GM13976 (cell line): Measurements from ENCODE around the gene PTCSC3.

Experiments used
- DNase-seq: peaks from one replicate; pipeline ENCODE4 v3.0.0; 2012; ENCODE audit warnings: low spot score
- in situ Hi-C: fragments of 300-500 bp; cut with MboI; formaldehyde crosslinking; loops from one replicate; pipeline ENCODE4 v1.12.0; 2022; ENCODE audit warnings: low sequenced_read_pairs, mixed read lengths, inconsistent platforms; ENCODE audit not compliant: unreplicated experiment
- TF ChIP-seq, protein P1 (sequence below): IDR thresholded peaks from 2 replicates; pipeline ENCODE4 v1.5.1; 2012; ENCODE audit warnings: borderline replicate concordance, mild to moderate bottlenecking; ENCODE audit not compliant: insufficient read depth; ENCODE audit errors: extremely low read depth, missing control alignments, control extremely low read depth

Gene PTCSC3

DNA sequence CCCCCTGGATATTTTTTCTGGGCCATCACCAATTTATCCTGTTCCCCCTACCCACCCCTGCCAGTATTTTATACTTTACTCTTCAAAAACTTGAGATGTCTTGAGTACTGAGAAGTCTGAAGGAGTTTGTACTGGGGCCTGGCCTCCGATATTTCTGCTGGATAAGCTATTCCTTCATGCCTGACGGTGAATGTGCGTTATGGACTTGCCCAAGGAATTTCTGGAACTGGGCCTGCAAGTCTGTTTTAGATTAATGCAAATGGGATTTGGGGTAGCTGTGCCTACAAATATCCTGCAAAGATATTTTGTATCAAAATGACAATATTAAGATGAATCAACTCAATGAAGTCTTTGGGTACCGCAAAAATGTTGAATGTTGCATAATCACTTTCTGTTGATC, at the start of gene PTCSC3:
Gene PTCSC3, minus strand, starts transcription at position 199 of the 400 bp plus-strand sequence.
- no peak for DNase-seq
- TF ChIP-seq, protein P1, sequence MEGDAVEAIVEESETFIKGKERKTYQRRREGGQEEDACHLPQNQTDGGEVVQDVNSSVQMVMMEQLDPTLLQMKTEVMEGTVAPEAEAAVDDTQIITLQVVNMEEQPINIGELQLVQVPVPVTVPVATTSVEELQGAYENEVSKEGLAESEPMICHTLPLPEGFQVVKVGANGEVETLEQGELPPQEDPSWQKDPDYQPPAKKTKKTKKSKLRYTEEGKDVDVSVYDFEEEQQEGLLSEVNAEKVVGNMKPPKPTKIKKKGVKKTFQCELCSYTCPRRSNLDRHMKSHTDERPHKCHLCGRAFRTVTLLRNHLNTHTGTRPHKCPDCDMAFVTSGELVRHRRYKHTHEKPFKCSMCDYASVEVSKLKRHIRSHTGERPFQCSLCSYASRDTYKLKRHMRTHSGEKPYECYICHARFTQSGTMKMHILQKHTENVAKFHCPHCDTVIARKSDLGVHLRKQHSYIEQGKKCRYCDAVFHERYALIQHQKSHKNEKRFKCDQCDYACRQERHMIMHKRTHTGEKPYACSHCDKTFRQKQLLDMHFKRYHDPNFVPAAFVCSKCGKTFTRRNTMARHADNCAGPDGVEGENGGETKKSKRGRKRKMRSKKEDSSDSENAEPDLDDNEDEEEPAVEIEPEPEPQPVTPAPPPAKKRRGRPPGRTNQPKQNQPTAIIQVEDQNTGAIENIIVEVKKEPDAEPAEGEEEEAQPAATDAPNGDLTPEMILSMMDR = no peak
- in situ Hi-C loops = no loop called here

DNA sequence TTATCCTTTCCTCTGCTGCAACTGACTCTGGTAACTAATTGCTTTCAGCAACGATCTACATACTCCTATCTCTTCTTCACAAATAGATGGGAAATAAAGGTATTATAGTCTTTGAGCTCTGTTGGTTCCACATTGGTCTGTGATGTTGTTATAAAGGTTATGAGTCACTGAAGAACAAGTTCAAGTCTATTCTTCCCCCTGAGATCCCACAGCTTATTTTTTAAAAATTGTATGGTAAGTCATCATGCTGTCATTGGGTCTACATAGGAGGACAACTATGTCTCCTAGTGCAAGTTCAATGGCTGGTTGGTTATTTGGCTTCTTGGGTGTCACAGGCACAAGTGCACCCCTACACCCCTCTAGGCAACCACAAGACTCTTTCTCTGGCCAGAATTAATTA, 49.6 kb upstream of the PTCSC3 start:
- TF ChIP-seq, protein P1 = no peak
- DNase-seq = no peak
- in situ Hi-C loops = no loop called here

DNA sequence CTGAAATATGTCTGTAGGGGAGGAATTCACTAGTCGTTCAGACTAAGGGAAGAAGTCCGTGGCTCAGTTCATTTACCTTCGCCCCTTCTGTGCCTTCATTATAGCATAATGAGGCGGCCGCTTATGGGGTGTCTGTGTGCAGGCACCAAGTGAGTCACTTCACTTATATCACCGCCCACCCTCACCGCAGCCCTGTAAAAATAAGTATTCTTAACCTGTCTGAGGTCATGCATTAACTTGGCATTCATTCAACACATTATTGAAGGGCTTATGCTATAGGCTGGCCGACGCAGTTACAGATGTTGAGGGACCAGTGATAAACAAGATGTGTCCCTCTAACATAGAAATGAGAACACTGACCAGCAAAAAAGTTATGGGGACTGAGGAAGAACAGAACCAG, 47.7 kb upstream of the PTCSC3 start:
- TF ChIP-seq, protein P1 = no peak
- in situ Hi-C loops = no loop called here
- DNase-seq = no peak

DNA sequence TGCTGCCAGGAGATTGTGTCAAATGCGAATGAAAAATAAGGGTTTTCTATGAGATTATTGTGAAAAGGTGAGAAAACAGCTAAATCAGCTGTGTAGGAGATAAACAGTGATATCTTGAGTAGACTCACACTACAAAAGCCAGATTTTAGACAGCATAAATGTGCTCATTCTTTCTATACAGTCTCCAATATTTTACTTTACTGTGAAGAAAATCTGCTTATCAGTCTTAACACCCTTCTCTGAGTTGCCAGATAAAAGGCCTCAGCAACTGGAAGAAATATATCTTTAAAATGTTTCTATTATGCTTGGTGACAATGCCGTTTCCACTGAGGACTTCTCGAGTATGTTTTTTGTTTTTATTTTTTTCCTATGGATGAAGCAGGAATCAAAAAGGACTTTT, 47.0 kb upstream of the PTCSC3 start:
- TF ChIP-seq, protein P1 = no peak
- no peak for DNase-seq
- in situ Hi-C loops = no loop called here

DNA sequence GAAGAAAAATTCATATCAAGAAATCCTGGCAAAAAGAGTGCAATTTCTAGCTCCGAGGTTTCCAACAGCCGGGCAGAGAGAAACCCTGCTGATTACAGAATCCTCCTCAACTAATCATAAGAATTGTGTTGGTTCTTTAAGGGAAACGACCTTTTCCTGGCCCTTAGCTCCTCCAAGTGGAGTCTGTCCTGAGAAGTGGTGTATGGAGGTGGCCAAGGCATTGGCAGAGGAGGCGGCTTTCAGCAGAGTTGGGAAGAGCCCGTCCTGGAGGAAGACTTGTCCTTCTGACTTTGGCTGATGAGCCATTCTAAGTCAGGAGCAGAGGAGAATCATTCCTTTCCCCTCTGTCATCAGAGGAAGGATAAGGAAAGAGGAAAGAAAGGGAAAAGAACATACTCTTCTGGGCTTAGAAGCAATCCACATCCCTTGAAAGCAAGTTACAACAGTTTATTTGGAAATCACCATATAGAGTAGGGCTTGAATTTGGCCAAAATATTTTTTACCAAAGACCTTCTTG, 46.5 kb upstream of the PTCSC3 start:
- DNase-seq = no peak

DNA sequence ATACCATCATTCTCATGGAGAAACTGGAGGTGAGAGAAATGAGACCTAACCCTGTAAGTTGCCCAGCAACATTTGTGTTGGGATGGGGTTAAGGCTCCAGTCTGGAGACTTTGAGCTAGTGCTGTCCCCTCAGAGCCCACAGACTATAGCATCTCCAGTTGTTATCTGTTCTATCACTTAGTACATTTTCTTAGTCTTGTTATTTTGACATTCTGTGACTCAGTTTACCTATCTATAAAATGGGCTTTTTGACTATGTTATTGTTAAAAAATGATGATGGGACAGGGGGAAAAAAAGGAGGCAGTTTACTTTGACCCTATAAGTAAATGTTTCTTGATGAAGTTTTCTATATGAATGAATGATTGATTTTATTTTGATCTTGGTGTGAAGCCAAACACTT, 45.8 kb upstream of the PTCSC3 start:
- TF ChIP-seq, protein P1 = no peak
- no peak for DNase-seq
- in situ Hi-C loops = no loop called here

More for the DNA sequence above, 46.5 kb upstream of the PTCSC3 start:
- in situ Hi-C loops = no loop called here
- TF ChIP-seq, protein P1 = no peak
